ENCODE measurements around the gene UBE2H.
"Not testable (repeated sequence)": the region's sequence is repeated elsewhere in the genome, so short reads cannot be mapped to it uniquely, and the experiment has no call there.

DNA sequence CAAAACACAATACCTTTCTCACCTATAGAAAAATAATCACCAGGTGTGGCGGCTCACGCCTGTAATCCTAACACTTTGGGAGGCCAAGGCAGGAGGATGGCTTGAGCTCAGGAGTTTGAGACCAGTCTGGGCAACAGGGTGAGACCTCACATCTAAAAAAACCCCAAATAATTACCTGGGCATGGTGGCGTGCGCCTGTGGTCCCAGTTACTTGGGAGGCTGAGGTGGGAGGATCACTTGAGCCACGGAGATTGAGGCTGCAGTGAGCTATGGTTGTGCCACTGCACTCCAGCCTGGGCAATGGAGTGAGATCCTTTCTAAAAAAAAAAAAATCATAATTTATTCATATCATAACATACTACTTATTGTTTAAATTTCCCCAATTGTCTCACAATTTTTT, 129.6 kb downstream of the UBE2H start:
- TF ChIP-seq, protein P1, sequence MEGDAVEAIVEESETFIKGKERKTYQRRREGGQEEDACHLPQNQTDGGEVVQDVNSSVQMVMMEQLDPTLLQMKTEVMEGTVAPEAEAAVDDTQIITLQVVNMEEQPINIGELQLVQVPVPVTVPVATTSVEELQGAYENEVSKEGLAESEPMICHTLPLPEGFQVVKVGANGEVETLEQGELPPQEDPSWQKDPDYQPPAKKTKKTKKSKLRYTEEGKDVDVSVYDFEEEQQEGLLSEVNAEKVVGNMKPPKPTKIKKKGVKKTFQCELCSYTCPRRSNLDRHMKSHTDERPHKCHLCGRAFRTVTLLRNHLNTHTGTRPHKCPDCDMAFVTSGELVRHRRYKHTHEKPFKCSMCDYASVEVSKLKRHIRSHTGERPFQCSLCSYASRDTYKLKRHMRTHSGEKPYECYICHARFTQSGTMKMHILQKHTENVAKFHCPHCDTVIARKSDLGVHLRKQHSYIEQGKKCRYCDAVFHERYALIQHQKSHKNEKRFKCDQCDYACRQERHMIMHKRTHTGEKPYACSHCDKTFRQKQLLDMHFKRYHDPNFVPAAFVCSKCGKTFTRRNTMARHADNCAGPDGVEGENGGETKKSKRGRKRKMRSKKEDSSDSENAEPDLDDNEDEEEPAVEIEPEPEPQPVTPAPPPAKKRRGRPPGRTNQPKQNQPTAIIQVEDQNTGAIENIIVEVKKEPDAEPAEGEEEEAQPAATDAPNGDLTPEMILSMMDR (conservative IDR thresholded peaks at IDR 0.05; ENCODE audit: low read depth, low read length), result not testable (repeated sequence)
- not testable (repeated sequence) for TF ChIP-seq EZH2 (IDR thresholded peaks at IDR 0.05; ENCODE audit: borderline replicate concordance, low read depth, low read length, poor library complexity, severe bottlenecking)

All from A673 (cell line).